Osteocyte (in vitro differentiated cells): ENCODE results near the gene RGS5. TPM values are rescaled to one million over a fixed set of nuclear protein-coding genes. Genes with fewer than 3 reads are reported as not detected.

Experiments used
- DNase-seq: peaks from one replicate; pipeline ENCODE4 v3.0.0; 2021; ENCODE audit warnings: mixed read lengths; ENCODE audit not compliant: unreplicated experiment; ENCODE audit errors: extremely low spot score
- H3K27ac Mint-ChIP-seq: one replicate; pipeline ENCODE4 v1.8.0; 2021; ENCODE audit warnings: mild to moderate bottlenecking, mixed read lengths; ENCODE audit not compliant: unreplicated experiment
- H3K27me3 Mint-ChIP-seq: one replicate; pipeline ENCODE4 v1.8.0; 2021; ENCODE audit warnings: mixed read lengths; ENCODE audit not compliant: unreplicated experiment
- H3K36me3 Mint-ChIP-seq: one replicate; pipeline ENCODE4 v1.8.0; 2021; ENCODE audit warnings: mixed read lengths; ENCODE audit not compliant: unreplicated experiment
- H3K4me1 Mint-ChIP-seq: one replicate; pipeline ENCODE4 v1.8.0; 2021; ENCODE audit warnings: mixed read lengths; ENCODE audit not compliant: unreplicated experiment
- H3K4me3 Mint-ChIP-seq: one replicate; pipeline ENCODE4 v1.8.0; 2021; ENCODE audit warnings: mild to moderate bottlenecking, moderate library complexity, mixed read lengths; ENCODE audit not compliant: unreplicated experiment
- H3K9me3 Mint-ChIP-seq: one replicate; pipeline ENCODE4 v1.8.0; 2021; ENCODE audit warnings: mixed read lengths; ENCODE audit not compliant: unreplicated experiment
- CTCF ChIP-seq: fragments of 200-600 bp; sonication (generic); IDR thresholded peaks from 2 replicates; pipeline ENCODE4 v1.5.0; 2021; ENCODE audit warnings: antibody characterized with exemption, mild to moderate bottlenecking, moderate library complexity
- total RNA-seq: library from RNA; stranded (reverse); gene quantifications from 2 replicates; pipeline ENCODE4 v1.2.1, GENCODE V29; 2021

Gene RGS5
- total RNA-seq, 1 donor from 2014 or later = 187 TPM

DNA sequence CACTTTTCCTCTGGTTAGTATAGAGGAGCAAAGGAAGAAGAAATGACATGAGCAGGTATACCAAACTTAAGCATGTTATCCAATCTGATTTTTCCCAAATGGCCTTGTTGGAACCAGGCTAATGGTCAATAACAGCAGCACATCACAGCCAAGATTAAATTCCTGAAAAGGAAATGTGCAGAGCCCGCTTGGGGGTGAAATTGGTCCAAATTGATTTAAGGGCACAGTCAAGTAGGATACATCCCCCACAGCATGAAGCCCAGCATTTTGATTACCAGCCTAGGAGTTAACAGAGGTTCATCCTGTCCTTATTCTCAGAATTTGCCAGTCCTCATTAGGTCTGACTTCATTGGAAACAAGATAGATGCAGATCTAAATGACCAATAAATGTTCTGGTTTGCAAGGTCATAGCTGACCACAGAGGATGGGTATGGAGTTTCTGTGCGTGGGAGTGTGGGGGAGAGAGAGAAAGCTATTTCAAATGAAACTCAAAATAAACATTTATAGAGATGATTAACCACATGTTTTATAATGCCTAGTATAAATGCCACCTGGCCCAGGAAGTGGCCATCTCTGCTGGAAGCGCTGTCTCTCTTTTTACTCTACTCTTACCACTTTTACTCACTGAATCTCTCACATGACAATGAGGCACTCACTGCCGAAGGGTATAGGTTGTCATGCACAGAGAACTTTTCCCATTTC is 38.7 kb downstream of the RGS5 start:
- H3K9me3 Mint-ChIP-seq = peaks cover under 1% of the 10 kb centered on the region
- DNase-seq = no peak
- peaks cover 10% of the 10 kb centered on the region for H3K36me3 Mint-ChIP-seq
- H3K27ac Mint-ChIP-seq = peak overlapping the region; percentile 81
- H3K27me3 Mint-ChIP-seq = no peaks in the 10 kb centered on the region
- H3K4me3 Mint-ChIP-seq = no peak overlapping the region
- TF ChIP-seq CTCF = no peak
- peaks cover 78% of the 10 kb centered on the region for H3K4me1 Mint-ChIP-seq

DNA sequence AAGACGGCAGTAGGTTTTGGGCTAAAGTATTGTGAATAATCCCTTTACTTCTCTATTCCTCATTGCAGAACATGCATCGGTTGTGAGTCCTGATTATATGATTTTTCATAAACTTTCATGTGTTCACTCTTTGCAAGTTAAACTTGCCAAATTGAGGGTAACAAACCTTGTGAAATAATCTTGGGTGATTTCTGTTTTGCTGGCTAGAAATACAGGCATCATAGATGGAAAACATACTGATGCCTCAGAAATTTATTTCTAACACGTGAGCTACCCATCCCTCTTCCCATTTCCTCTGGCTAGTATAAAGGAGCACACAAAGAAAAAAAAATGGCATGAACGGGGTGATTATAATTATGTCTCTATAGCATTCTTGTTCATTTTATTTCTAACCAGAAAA is 39.6 kb downstream of the RGS5 start:
- DNase-seq = no peak
- peaks cover 18% of the 10 kb centered on the region for H3K36me3 Mint-ChIP-seq
- H3K4me3 Mint-ChIP-seq = no peak overlapping the region
- H3K27me3 Mint-ChIP-seq = no peaks in the 10 kb centered on the region
- peaks cover 3% of the 10 kb centered on the region for H3K9me3 Mint-ChIP-seq
- peaks cover 73% of the 10 kb centered on the region for H3K4me1 Mint-ChIP-seq
- TF ChIP-seq CTCF = no peak
- H3K27ac Mint-ChIP-seq = peak overlapping the region; percentile 81

DNA sequence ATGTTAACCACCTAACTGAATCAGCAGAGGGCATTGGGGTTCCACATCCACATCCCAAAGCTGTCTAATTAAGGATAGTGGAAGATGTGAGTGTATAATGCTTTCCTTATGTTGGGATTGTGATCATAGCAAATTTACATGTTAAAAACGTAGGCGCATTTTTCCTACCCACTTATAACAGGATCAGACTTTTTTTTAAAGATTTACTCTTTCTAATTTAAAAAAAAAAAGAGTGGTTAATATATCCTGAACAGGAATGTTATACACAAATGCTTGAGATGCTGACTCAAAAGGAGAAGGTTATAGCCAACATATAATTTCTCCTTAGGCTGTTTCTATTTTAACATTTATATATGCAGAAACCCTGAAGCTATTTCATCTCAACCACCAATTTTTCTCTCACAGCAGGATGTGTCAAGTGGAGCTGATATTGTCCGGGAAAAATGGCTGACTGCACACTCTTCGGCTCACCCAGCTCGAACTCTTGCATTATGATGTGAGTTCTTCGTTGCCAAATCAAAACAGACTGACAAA is 40.3 kb downstream of the RGS5 start:
- Mint-ChIP-seq H3K4me3 (peak overlapping the region; percentile 56), H3K27ac (peak overlapping the region; percentile 81), H3K9me3 (peaks cover 3% of the 10 kb centered on the region), H3K4me1 (peaks cover 66% of the 10 kb centered on the region), H3K36me3 (peaks cover 21% of the 10 kb centered on the region), H3K27me3 (no peaks in the 10 kb centered on the region)
- peak; percentile 28 for TF ChIP-seq CTCF
- DNase-seq = no peak

- TF ChIP-seq CTCF = no peak
- Mint-ChIP-seq H3K27me3 (no peaks in the 10 kb centered on the region), H3K36me3 (peaks cover 25% of the 10 kb centered on the region), H3K27ac (peak overlapping the region; percentile 81), H3K4me1 (peaks cover 60% of the 10 kb centered on the region), H3K4me3 (no peak overlapping the region), H3K9me3 (peaks cover 3% of the 10 kb centered on the region)
- no peak for DNase-seq
These were observed 40.9 kb downstream of the RGS5 start for GRCh38 chr1:163161841-163162240.

GRCh38 chr1:163161337-163161736 is 41.4 kb downstream of the RGS5 start:
- Mint-ChIP-seq H3K9me3 (peaks cover 3% of the 10 kb centered on the region), H3K4me3 (no peak overlapping the region), H3K27me3 (no peaks in the 10 kb centered on the region), H3K4me1 (peaks cover 55% of the 10 kb centered on the region), H3K36me3 (peaks cover 26% of the 10 kb centered on the region), H3K27ac (peak overlapping the region; percentile 81)
- DNase-seq = no peak
- no peak for TF ChIP-seq CTCF
